Neural progenitor cell (in vitro differentiated cells): ENCODE data around the gene LAMA1. TPM values are rescaled to one million over a fixed set of nuclear protein-coding genes. Genes with fewer than 3 reads are reported as not detected.

Experiments
- DNase-seq: peaks from one replicate; pipeline ENCODE4 v3.0.0-alpha.2; 2016; ENCODE audit warnings: low spot score
- H2AFZ ChIP-seq: fragments of 200-600 bp; sonication (generic); replicated peaks from 2 replicates; pipeline ENCODE4 v1.6.1; 2016; ENCODE audit warnings: antibody characterized with exemption
- H3F3A ChIP-seq: fragments of 200-600 bp; sonication (generic); 2 replicates; pipeline ENCODE4 v1.6.1; 2016; ENCODE audit warnings: antibody characterized with exemption, low read depth
- H3K27ac ChIP-seq: fragments of 200-600 bp; sonication (generic); 2 replicates; pipeline ENCODE4 v1.5.1; 2016; ENCODE audit warnings: mild to moderate bottlenecking
- H3K27me3 ChIP-seq: fragments of 200-600 bp; sonication (generic); 2 replicates; pipeline ENCODE4 v1.6.1; 2016; ENCODE audit warnings: mild to moderate bottlenecking, moderate library complexity
- H3K36me3 ChIP-seq: fragments of 200-600 bp; sonication (generic); 2 replicates; pipeline ENCODE4 v1.5.1; 2016
- H3K4me1 ChIP-seq: fragments of 200-600 bp; sonication (generic); 2 replicates; pipeline ENCODE4 v1.6.1; 2016; ENCODE audit warnings: mixed run types
- H3K4me2 ChIP-seq: fragments of 200-600 bp; sonication (generic); 2 replicates; pipeline ENCODE4 v1.6.1; 2016
- H3K4me3 ChIP-seq: fragments of 200-600 bp; sonication (generic); 2 replicates; pipeline ENCODE4 v1.5.1; 2016
- H3K79me2 ChIP-seq: fragments of 200-600 bp; sonication (generic); 2 replicates; pipeline ENCODE4 v1.6.1; 2016; ENCODE audit warnings: low read depth
- H3K9ac ChIP-seq: fragments of 200-600 bp; sonication (generic); 2 replicates; pipeline ENCODE4 v1.6.1; 2016
- H3K9me3 ChIP-seq: fragments of 200-600 bp; sonication (generic); 2 replicates; pipeline ENCODE4 v1.5.1; 2016; ENCODE audit warnings: low read depth
- H4K20me1 ChIP-seq: fragments of 200-600 bp; sonication (generic); 2 replicates; pipeline ENCODE4 v1.6.1; 2016; ENCODE audit warnings: low read depth
- H3K27ac Mint-ChIP-seq: 3 replicates; pipeline ENCODE4 v1.8.0; 2021; ENCODE audit warnings: mixed read lengths
- H3K27me3 Mint-ChIP-seq: 2 replicates; pipeline ENCODE4 v1.8.0; 2022; ENCODE audit warnings: low read depth, mild to moderate bottlenecking, inconsistent platforms, moderate library complexity, mixed read lengths; ENCODE audit not compliant: insufficient read depth
- H3K36me3 Mint-ChIP-seq: 3 replicates; pipeline ENCODE4 v1.8.0; 2021; ENCODE audit warnings: mixed read lengths
- H3K4me1 Mint-ChIP-seq: 3 replicates; pipeline ENCODE4 v1.8.0; 2021; ENCODE audit warnings: mixed read lengths
- H3K4me3 Mint-ChIP-seq: 3 replicates; pipeline ENCODE4 v1.8.0; 2021; ENCODE audit warnings: mild to moderate bottlenecking, moderate library complexity, mixed read lengths
- H3K9me3 Mint-ChIP-seq: 3 replicates; pipeline ENCODE4 v1.8.0; 2020; ENCODE audit warnings: mixed read lengths
- CTCF ChIP-seq: fragments of 200-600 bp; sonication (generic); IDR thresholded peaks from 2 replicates; pipeline ENCODE4 v1.5.1; 2017; ENCODE audit warnings: antibody characterized with exemption, mild to moderate bottlenecking
- EZH2 ChIP-seq: fragments of 200-600 bp; sonication (generic); IDR thresholded peaks from 2 replicates; pipeline ENCODE4 v1.6.1; 2017; ENCODE audit warnings: antibody characterized with exemption, mild to moderate bottlenecking, moderate library complexity
- EZH2phosphoT487 ChIP-seq: fragments of 200-600 bp; sonication (generic); IDR thresholded peaks from 2 replicates; pipeline ENCODE4 v1.6.1; 2017; ENCODE audit warnings: antibody characterized with exemption
- total RNA-seq: library from RNA; depleted of rRNA; stranded (reverse); fragments of >200 nt; gene quantifications from 2 replicates; pipeline ENCODE4 v1.2.3, GENCODE V29; 2015; ENCODE audit warnings: low replicate concordance

The LAMA1 gene
- total RNA-seq, 1 donor from 2014 or later = 80.3 TPM

GRCh38 chr18:7038330-7038851 lies 79.2 kb downstream of the LAMA1 start:
- Histone ChIP-seq H3K36me3 (no peaks in the 10 kb centered on the region), H3K27ac (no peak overlapping the region), H3K4me2 (no peak overlapping the region), H4K20me1 (peaks cover 7% of the 10 kb centered on the region), H3K27me3 (no peaks in the 10 kb centered on the region), H3K79me2 (no peaks in the 10 kb centered on the region), H3F3A (peaks cover 10% of the 10 kb centered on the region), H3K9ac (no peak overlapping the region), H3K4me3 (no peak overlapping the region), H3K9me3 (no peaks in the 10 kb centered on the region), H3K4me1 (no peaks in the 10 kb centered on the region), H2AFZ (no peak overlapping the region)
- H3K4me3 Mint-ChIP-seq = no peak overlapping the region
- DNase-seq = peak; percentile 76
- peaks cover 59% of the 10 kb centered on the region for H3K36me3 Mint-ChIP-seq
- no peaks in the 10 kb centered on the region for H3K9me3 Mint-ChIP-seq
- H3K27me3 Mint-ChIP-seq = no peaks in the 10 kb centered on the region
- no peak overlapping the region for H3K27ac Mint-ChIP-seq
- peaks cover 4% of the 10 kb centered on the region for H3K4me1 Mint-ChIP-seq
- TF ChIP-seq EZH2 (no peak), EZH2phosphoT487 (no peak), CTCF (peak; percentile 81)

GRCh38 chr18:7037470-7037869 lies 80.1 kb downstream of the LAMA1 start:
- H3K36me3 ChIP-seq = no peaks in the 10 kb centered on the region
- no peaks in the 10 kb centered on the region for H3K27me3 ChIP-seq
- H3K9ac ChIP-seq = no peak overlapping the region
- H3K4me3 Mint-ChIP-seq = no peak overlapping the region
- H3K27ac ChIP-seq = no peak overlapping the region
- H3F3A ChIP-seq = peaks cover 10% of the 10 kb centered on the region
- H3K9me3 Mint-ChIP-seq = no peaks in the 10 kb centered on the region
- no peaks in the 10 kb centered on the region for H3K4me1 ChIP-seq
- H3K9me3 ChIP-seq = no peaks in the 10 kb centered on the region
- H2AFZ ChIP-seq = no peak overlapping the region
- no peak for DNase-seq
- peaks cover 4% of the 10 kb centered on the region for H3K4me1 Mint-ChIP-seq
- H3K27ac Mint-ChIP-seq = no peak overlapping the region
- H3K36me3 Mint-ChIP-seq = peaks cover 59% of the 10 kb centered on the region
- H3K79me2 ChIP-seq = no peaks in the 10 kb centered on the region
- H4K20me1 ChIP-seq = peaks cover 7% of the 10 kb centered on the region
- H3K27me3 Mint-ChIP-seq = no peaks in the 10 kb centered on the region
- H3K4me3 ChIP-seq = no peak overlapping the region
- no peak for TF ChIP-seq EZH2
- TF ChIP-seq EZH2phosphoT487 = no peak
- TF ChIP-seq CTCF = no peak
- H3K4me2 ChIP-seq = no peak overlapping the region

GRCh38 chr18:7035807-7036206 lies 81.8 kb downstream of the LAMA1 start:
- Mint-ChIP-seq H3K4me1 (peaks cover 4% of the 10 kb centered on the region), H3K4me3 (no peak overlapping the region), H3K36me3 (peaks cover 54% of the 10 kb centered on the region), H3K27ac (no peak overlapping the region), H3K9me3 (no peaks in the 10 kb centered on the region), H3K27me3 (no peaks in the 10 kb centered on the region)
- Histone ChIP-seq H3K79me2 (no peaks in the 10 kb centered on the region), H3K4me3 (no peak overlapping the region), H3F3A (peaks cover 10% of the 10 kb centered on the region), H4K20me1 (peaks cover 7% of the 10 kb centered on the region), H3K9ac (no peak overlapping the region), H3K4me1 (no peaks in the 10 kb centered on the region), H3K4me2 (no peak overlapping the region), H3K27me3 (no peaks in the 10 kb centered on the region), H3K36me3 (no peaks in the 10 kb centered on the region), H3K27ac (no peak overlapping the region), H3K9me3 (no peaks in the 10 kb centered on the region), H2AFZ (no peak overlapping the region)
- TF ChIP-seq EZH2phosphoT487 = no peak
- TF ChIP-seq CTCF = no peak
- no peak for TF ChIP-seq EZH2
- no peak for DNase-seq
